ENCODE data around the gene ACHE.

DNA sequence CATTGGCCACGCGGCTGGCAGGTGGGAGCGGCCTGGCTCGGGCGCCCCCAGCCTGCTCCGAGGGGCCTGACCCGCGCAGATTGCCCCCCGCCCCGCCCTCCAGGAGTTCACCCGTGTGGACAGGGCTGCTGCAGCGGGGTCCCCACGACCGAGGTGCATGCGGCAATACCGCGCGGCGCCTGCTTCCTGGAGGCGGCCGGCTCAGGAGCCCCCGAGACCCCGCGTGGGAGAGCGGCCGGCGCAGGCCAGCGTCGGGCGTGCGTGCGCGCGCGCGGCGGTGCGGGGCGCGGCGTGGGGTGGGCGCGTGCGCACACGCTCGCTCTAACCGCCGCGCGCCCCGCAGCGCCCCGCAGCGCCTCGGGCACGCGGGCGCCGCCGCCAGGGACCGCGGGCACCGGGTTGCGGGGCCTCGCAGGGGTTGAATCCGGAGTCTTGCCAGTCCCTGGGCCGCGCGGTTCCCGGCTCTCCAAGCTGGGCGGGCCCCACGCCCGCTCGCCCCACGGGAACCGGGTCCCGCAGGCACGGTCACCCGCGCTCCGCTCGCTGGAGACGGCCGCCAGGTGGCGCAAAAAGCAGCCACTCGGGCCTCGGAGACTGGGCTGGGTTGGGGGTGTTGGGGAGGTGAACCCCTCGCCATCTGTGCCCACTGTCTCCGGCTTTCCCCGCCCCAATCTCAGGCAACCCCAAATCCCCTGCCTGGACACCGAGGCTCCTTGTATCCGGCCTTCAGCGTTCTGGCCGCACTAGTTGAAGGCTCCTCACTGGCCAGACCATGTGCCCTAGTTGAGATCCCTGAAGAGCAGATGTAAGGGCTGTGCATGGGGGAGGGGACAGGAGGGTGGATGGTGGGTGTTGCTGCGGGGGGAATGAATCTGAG lies 1.3 kb upstream of the ACHE start:
- TF ChIP-seq SUZ12 (IDR thresholded peaks at IDR 0.05; ENCODE audit: extremely low read depth, insufficient read depth, insufficient read length) (no peak), YY1 (IDR thresholded peaks at IDR 0.05; ENCODE audit: insufficient read depth, insufficient read length) (no peak)

Data from NT2/D1 (cell line).